ENCODE results near the gene GRPEL1. TPM values are rescaled to one million over a fixed set of nuclear protein-coding genes. Genes with fewer than 3 reads are reported as not detected.

Gene GRPEL1
- polyA plus RNA-seq, 5 donors: 26.8 to 31.2 (median 28.1) TPM

DNA sequence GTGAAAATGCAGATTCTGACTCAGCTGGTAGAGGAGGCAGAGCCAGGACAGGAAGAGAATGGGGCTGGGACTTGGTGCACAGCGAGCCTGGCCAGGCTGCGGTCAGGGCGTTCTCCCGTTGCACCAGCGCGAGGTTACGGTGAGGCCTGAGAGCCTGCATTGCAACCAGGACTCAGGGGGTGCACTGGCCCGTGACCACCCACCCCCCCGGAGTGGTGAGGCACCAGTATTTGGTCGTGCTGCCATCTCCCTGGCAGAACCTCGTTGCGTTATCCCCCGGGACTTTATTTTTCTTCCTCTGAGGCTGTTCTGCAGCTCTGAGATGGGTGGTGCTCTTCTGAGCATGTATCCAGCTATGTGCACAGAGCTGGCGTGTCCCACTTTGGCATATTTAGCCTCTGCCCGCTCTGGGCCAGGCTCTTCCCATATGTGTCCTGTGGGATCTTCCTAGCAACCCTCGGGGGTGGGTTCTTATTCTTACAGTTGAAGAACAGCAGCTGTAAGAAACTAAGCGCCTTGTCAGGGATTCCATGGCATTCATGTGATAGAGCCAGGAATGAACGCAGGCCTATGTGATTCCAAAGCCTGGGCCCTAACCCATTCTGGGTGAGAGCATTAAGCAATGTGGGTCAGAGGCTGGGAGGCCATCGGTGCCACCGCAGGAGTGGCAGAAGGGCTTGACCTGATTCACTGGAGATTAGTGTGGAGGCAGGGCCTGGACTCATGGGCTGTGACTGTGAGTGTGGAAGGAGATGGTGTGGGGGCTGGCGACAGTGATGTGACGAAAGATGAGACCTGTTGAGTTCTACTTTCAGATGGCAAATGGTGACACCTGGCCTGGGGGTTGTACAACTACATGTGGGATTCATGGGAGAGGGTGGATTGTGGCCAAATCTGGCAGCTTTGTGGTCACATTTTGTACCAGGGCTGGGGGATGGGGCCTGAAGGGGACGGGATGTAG lies 21.6 kb downstream of the GRPEL1 start:
- DNase-seq: no peak

DNA sequence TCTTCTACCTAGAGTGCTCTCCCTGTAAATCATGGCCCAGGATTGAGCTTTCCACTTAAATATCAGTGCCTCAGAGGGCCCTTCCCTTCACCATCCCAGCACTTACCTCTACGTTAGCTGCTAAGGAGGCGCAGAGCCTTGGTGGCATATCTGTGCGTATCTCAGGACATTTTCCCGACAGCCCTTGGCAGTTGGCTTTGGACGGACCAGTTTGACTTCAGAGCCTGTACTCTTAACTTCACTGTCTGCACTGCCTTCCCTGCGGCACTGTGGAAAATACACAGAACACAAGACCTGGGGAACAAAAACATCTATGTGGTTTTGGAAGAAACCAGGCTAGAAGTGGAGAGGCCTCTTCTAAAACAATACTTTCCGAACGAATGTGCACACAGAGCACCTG lies 22.3 kb downstream of the GRPEL1 start:
- no peak for DNase-seq

DNA sequence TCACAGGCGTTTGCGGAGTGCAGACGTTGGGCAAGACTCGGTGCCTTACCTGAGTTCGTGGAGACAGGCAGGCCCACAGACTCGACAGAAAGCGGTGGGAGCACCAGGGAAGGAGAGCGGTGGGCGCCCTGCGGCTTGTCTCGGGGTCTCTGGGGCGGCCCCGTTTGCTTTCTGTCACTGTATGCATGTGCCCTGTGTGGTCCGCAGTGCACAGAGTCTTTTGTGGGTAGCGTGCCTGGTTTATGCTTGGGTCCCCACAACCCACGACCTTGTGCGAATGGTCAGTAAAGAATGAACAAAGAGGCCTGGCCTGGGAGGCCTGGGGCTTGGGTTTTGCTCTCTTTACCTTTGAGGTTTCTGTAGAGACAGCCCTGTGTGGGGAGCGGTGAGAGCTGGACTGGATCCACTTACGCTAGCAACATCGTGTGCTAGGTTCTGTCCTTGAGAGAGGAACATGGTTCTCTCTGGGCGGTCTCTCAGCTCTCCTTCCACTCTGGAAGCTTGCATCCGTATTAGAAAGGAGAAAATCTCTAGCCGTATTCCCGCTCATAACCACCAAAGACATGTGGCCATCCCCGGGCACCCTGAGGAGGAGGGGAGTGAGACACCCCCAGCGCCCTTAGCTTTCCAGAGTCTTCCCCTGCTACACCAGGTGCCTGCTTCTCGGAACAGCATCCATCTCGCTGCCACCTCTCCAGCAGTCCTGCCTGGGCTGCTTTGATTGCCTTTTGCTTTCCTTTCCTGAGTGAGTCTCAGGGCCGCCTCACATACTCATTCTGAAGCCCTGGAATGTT lies 23.5 kb downstream of the GRPEL1 start:
- DNase-seq: peak in 1 of 2 donors; percentile 11

DNA sequence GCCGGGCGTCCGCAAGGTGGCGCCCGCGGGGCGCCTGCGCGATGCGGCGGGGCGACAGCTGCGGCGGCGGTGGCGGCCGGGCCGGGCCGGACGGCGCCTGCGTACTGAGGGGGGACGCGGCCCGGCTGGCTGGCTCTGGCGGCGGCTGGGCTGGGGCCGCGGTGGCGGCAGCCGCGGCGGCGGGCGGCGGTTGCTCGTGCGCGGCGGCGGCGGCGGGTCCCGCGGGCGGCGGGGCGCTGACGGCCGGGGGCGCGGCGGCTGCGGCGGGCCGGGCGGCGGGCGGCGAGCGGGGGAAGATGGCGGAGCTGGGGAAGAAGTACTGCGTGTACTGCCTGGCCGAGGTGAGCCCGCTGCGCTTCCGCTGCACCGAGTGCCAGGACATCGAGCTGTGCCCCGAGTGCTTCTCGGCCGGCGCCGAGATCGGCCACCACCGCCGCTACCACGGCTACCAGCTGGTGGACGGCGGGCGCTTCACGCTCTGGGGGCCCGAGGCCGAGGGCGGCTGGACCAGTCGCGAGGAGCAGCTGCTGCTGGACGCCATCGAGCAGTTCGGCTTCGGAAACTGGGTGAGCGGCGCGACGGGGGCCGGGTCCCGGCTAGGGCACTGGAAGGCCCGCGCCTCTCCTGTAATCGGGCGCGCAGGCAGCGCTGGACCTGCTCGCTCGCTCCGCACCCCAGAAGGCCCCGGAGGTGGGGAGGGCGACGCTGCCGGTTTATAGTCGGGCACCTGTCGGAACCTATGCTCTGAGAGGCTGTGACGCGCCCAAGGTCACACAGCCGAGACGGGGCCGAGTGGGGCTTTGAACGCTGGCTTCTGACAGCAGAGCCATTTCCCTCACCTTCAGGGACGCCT lies 24.4 kb downstream of the GRPEL1 start, which contains the start of gene TADA2B:
Gene TADA2B (plus strand): TSS at position 89 of the 853 bp plus-strand sequence. CDS start 208 bp downstream, at position 297.
- peak; percentile 29 to 34 for DNase-seq

DNA sequence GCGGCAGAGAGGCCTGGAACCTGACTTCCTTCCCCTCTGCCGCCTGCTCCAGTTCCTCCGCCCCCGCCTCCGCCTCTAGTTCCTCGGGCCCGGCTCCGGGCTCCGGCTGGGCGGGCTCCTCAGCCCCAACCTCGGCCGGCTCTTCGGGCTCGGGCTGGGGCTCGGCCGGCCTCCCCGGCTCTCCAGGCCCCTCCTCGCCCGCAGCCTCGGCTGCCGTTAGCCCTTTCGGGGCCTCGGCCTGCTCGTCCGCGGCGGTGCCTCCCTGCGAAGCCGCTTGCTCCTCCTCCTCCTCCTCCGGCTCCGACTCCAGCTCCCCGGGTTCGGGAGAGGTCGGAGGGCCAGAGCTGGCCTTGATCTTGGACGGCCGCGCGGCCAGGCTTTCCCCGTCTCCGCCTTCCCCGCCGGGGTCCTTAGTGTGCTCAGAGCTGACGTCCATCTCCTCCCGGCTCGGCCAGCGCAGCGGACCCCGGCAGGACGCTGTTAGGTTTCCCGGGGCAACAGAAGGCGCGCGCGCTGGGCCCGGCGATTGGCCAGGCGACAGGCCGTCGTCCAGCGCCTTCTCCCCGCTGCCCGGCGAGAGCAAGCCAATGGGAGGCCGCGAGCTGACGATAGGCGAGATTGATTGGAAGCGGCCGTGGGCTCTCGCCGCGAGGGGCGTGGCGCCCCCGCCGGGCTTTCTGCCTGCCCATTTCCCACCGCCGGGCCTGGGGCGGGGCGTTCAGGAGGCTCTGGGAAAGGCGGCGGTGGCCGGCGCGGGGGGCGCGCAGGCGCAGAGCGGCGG lies 25.2 kb downstream of the GRPEL1 start:
- peak; percentile 98 for DNase-seq

DNA sequence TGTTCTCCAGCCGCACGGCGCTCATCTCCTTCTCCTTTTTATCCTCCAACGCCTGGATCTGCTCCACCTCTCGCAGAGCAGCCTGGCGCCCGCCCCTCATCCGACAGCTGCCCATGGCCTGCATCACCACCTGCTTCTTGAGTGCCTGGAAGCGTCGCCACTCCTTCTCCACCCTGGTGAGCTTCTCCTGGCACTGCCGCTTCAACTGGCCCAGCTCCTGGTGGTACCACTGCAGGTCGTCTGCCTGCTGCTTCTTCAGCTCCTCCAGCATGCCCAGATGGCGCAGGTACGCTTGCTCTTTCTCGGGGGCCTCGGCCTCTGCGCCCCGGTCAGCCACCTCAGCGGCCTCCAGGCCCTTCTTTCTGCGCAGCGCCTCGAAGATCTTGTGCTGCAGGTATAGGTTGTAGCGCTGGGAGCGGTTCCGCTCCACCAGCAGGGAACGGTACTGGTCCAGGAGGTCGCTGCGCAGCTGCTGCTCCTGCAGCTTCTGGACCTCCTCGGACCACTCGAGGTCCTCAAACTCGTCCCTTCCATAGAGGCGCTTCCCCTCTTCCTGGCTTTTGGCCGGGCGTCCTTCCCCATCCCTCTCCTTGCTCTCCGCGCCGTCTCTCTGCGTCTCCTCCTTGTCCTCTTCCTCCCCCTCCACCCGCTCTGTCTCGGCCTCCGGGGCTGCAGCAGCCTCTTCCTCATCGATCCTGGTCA lies 25.9 kb downstream of the GRPEL1 start:
- DNase-seq: peak in 1 of 2 donors; percentile 4

DNA sequence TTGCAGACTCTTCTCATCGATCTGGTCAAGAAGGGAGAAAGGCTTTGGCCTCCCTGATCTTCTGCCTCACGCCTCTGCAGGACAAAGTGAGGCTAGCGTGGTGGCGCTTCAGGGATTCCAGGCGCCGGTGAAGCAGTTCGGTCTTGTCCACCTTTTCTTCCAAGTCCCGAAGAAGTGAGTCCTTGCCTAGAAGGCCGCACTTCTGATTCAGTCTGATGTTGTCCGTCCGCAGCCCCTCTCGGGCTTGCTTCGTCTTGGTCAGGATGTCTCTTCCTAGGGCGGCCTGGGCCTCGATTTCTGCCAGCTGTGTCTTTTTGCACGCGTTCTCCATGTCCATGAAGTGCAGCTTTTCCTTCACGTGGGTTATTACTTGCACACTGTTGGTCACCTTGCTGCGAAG lies 26.6 kb downstream of the GRPEL1 start:
- DNase-seq: no peak

DNA sequence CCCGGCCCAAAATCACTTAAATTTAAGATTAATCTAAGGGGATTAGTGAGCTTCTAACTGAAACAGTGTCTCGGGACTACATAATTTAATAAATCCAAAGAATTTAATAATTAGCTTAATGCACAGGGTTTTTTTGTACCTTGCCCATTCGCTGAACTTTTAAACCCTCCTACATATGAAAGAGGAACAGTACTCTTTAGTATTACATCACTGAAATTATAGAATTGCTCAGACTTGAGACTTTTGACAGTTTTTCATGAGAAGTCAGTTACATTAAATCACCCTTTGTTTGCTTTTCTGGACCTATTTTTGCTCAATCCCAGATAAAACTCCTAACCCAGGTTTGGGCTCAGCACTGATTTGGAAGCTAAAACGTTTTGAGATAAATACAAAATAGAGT lies 27.1 kb downstream of the GRPEL1 start:
- no peak for DNase-seq

DNA sequence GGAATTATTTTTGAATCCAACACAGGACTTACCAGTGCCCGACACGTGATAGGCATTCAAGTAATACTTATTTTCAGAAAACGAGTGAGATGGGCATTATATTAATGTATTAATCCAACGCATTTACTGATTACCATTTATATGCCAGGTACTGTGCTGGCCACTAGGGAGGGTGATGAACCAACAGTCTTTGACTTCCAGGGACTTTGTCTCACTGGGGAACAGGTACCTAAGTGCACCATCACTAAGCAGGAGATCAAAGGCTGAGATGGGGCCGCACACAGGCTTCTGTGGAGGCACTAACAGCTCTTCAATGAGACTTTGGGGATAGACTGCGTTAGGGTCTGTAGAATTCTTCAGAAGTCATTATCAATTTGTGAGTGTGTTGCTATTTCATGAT lies 30.4 kb downstream of the GRPEL1 start:
- no peak for DNase-seq

DNA sequence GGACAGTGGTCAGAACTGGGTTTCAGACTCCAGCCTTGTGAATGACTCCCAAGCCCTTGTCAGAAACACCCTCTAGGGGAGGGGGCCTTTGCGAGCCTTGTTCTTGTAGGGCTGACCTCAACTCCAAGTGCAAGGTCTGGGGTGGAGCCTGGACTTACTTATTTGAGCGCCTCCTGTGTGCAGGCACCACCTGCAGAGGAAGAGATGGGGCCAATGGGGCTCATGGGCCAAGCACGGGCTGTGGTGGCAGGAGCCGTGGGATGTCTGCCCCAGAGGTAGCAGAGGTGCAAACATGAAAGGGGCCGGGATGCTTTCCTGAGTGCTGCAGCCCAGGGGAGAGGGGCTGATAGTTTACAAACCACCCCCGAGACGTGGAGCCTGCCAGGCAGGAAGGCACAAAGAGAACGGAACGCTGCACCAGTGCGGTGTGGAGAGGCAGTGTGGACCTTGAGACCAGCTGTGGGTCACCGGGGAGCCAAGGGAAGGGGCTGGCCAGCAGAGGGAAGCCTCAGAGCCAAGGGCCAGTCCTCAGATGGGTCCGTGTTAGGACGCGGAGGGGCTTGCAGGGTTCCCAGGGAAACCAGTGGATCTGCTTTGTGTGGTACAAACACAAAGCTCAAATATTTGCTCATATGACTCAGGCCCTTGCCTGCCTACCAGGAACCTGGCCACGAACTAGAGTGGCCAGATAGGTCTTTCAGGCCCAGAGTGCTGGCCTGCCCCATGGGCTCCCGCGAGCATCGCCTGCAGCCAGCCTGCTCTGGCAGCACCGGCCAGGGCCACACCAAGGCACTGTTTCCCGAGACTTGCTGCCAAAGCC lies 33.4 kb downstream of the GRPEL1 start:
- peak in 1 of 2 donors; percentile 13 for DNase-seq

DNA sequence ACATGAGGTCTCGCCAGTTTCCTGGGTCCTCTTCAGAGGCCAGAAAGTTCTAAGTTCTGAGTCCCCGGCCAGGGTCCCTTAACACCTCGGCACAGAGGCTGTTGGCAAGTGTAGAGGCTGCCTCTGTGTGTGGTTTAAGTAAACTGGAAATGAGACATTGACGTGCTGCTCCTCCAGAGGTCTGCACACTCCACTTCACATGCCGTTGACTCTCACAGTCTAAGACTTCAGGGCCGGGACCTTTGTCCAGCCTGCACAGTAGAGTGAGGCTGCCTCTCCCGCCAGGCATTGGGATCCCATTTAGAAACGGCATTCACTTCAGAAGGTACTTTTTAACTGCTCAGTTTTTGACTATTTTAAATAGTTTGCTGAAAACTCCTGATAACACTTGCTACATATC lies 35.3 kb downstream of the GRPEL1 start:
- no peak for DNase-seq

DNA sequence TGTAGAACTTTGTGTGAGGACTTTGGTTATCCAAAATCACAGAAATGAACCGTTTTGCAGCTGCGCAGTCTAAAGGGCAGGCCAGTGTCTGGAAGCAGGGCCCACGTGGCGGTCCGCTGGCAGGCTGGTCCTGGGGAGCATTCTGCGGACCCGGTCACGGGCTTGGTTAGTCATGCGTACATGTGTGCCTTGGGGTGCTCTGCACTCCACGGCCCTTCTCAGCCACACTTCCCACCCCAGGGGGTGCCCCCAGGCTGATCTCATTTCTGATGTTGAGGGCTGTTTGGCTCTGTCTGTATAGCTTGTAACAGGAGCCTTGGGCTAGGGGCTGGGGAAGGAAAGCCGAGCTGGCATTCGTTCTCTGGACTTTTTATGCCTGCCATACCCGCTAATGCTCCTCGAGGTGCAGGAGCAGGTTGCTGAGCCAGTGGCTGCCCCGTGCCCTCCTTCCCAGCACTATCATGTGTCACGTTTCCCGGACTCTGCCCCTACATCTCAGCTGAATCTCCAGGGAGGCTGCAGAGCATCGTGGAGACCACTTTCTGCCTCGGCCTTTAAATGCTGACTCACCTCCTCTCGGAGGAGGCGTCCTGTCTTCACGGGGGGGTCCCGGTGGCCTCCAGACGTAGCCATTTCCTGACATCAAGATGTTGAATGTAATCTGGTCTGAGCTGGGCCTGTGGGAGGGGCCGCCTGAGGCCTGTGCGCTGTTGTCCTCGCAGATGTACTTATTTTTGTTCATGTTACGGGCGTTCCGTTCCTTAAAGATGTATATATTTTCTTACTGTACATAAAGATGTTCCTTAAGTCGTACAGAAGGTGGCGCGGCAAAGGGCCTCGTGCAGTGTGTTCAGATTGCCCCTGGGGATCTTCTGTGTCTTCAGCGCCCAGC lies 36.1 kb downstream of the GRPEL1 start:
- DNase-seq: no peak

DNA sequence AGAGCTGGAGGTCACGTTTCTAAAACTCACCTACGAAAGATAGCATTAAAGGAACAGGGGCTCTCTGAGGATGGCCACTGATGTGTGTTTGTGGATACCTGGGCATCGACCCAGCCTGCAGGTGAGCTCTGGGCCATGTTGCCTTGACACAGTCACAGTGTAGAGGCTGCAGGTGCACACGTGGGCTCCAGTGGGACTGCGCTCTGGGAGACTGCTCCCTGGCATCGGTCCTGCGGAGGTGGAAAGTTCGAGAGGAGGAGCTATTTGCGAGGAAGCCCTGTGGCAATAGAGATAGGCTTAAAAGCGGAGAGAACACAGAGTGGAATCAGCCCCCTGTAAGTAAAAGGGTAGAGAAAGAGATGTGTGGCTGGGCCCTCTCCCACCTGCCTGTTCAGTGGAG lies 37.0 kb downstream of the GRPEL1 start:
- DNase-seq: no peak

DNA sequence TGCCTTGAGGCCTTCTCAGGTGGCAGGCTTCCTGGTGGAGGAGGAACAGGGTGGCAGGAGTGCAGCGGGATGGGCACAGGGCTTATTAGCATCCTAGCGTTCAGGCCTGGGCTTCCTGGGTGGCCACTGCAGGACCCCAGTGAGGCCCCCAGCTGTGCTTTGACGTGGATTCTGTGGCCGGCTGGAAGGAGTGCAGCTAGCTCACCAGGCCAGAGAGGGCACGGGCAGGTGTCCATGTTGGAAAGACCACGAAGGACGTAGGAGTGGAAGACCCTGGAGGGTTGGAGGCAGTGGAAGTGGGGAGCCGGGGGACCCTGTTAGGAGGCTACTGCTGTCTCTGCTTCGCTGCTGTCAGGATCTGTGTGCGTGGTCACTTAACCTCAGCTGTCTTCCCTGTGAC lies 37.9 kb downstream of the GRPEL1 start:
- DNase-seq: no peak

DNA sequence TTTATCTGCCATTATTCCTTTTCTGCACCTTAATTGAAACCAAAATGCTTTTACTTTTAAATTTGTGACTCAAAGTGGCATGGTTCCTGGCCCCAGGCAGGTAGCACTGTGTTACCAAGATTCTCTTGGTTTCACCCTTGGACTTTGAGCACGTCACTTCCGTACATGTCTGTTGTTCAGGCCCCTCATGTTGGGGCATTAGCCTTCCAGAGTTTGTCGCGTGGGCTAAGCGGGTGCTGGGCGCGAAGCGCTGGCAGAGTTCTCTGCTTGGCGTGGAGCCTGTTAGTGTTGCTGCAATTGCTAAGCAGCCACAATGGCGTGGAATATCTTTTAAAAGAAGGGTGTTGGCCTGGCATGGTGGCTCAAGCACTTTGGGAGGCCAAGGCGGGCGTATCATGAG lies 38.7 kb downstream of the GRPEL1 start:
- no peak for DNase-seq

DNA sequence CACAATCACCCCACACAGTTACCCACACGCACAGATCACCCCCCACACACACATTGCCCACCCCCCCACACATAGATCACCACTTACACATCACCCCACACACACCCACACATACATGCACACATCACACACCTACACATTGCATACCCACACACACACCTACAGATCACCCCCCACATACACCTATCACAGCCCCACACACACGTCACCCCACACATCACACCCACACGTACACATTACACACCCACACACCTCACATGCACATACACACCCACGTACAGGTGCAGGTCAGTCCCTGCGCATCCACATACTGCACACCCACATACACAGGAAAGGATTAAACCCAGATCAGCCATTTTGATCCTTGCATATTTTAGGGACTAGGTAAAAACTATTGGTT lies 40.0 kb downstream of the GRPEL1 start:
- DNase-seq: no peak

DNA sequence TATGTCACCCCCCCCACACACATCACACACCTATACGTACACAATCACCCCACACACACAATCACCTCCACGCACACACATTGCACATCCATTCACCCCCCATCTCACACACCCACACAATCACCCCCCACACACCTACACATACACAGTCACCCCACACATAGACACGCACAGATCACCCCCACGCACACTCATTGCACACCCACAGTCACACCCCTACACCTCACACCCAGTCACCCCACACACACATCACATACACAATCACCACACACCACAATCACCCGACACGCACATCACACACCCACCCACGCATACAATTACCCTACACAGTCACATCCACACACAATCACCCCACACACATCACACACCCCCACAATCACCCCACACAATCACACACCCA lies 40.6 kb downstream of the GRPEL1 start:
- no peak for DNase-seq

DNA sequence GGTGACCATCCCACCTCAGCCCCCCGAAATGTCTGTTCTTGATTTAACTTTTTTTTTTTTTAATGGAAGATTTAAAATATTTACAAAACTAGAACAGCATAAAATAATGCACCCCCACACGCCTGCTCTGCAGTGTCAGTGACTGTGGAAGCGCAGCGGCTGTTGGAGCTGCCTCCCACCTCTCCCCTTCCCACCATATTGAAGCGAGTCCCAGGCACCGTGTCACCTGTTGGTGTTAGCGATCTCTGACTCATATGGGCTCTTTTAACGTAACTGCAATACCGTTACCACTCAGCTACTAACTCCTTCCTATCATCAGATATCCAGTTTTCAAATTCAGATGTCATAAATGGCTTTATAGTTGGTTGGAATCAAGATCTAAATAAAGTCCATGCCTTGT lies 41.8 kb downstream of the GRPEL1 start:
- no peak for DNase-seq
